ENCODE results near the gene GRIP1.

GRCh38 chr12:66692170-66692569 is 13.3 kb upstream of the GRIP1 start:
- TF ChIP-seq EZH2 (IDR thresholded peaks at IDR 0.05; ENCODE audit: low read depth, unreplicated experiment) (no peak), EZH2phosphoT487 (IDR thresholded peaks at IDR 0.05; ENCODE audit: unreplicated experiment) (no peak), CTCF (conservative IDR thresholded peaks at IDR 0.05; ENCODE audit: low read depth in 2 of 2) (no peak), POLR2AphosphoS5 (IDR thresholded peaks at IDR 0.05; ENCODE audit: low read depth) (no peak), ZNF114 (CRISPR knock-in tag; IDR thresholded peaks at IDR 0.05) (no peak), CREB1 (CRISPR knock-in tag; IDR thresholded peaks at IDR 0.05; ENCODE audit: low read depth) (no peak), REST (IDR thresholded peaks at IDR 0.05; ENCODE audit: unreplicated experiment) (no peak)
